Subcutaneous abdominal adipose tissue (tissue), 5 donors: Measurements from ENCODE around the gene EPAS1.

Experiments used
- H3K27ac ChIP-seq: one replicate; pipeline ENCODE4 v1.7.0; 2013; ENCODE audit warnings: low read depth, mild to moderate bottlenecking, inconsistent platforms, low read length, moderate library complexity
- H3K27me3 ChIP-seq, 5 donors: one replicate each; pipeline ENCODE4 v1.7.0; 2013; ENCODE audit warnings: low read length in 5 of 5, inconsistent platforms in 1 of 5; ENCODE audit not compliant: control insufficient read depth in 5 of 5, insufficient read depth in 4 of 5
- H3K36me3 ChIP-seq, 5 donors: one replicate each; pipeline ENCODE4 v1.7.0; 2013; ENCODE audit warnings: low read length in 5 of 5; ENCODE audit not compliant: control insufficient read depth in 5 of 5, insufficient read depth in 5 of 5
- H3K4me1 ChIP-seq, 5 donors: one replicate each; pipeline ENCODE4 v1.7.0; 2013; ENCODE audit warnings: low read length in 5 of 5, mild to moderate bottlenecking in 3 of 5, moderate library complexity in 1 of 5; ENCODE audit not compliant: control insufficient read depth in 5 of 5, insufficient read depth in 5 of 5
- H3K4me3 ChIP-seq, 5 donors: one replicate each; pipeline ENCODE4 v1.7.0; 2013; ENCODE audit warnings: low read length in 5 of 5, low read depth in 1 of 5
- H3K9ac ChIP-seq, 5 donors: one replicate each; pipeline ENCODE4 v1.7.0; 2013; ENCODE audit warnings: low read length in 5 of 5, mild to moderate bottlenecking in 4 of 5, moderate library complexity in 3 of 5
- H3K9me3 ChIP-seq, 5 donors: one replicate each; pipeline ENCODE4 v1.7.0; 2013; ENCODE audit warnings: low read length in 5 of 5; ENCODE audit not compliant: control insufficient read depth in 5 of 5
- donor health status: healthy.
- donor health status: healthy.
- donor health status: healthy.
- donor health status: healthy.
- donor health status: healthy.

The EPAS1 gene

DNA sequence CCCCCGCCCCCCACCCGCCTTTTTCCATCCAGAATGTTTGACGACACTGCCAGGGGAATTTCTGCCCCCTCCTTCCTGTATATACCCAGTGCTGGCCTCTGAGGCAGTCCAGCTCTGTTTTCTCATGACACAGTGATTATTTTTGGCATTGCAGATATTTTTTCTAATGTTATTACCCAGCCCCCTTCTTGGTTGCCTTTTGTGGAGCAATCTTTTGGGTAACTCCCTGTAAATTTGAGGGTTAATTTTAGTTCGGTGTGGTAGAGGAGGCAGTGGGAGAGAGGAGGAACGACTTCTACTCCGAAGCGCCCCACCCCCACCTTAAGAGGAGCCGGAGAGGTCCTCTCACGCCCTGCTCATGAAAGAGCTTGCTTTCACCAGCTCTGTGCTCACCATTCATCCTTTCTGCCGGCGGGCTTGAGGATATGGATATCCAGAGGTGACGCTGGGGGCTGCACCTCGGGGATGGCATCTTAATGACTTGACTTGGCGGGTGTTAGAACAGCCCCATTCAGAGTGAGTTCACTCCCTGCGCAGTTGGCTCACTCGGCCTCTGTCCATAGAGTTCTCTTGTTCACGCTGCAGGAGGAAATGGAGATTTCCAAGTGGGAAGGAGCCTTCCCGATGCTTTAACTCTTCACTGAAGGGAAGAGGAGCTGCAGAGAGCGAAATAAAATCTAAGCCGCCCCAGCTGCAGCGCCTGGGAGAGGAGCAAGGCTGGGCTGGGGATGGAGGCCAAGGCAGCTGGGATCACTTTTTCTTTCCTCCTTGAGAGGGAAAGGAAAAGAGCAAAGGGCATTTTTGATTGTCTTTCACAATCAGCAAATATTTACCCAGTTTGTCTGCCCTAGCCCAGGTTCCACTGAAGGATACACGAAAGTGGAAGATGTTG lies 38.4 kb downstream of the EPAS1 start:
- Histone ChIP-seq H3K9me3 (no peaks in the 10 kb centered on the region), H3K36me3 (no peaks in the 10 kb centered on the region), H3K9ac (peak overlapping the region; percentile 40 to 69 (median 62)), H3K4me3 (peak overlapping the region; percentile 38 to 63 (median 45)), H3K27ac (peak overlapping the region; percentile 93), H3K4me1 (peaks cover 30 to 100% (median 99%) of the 10 kb centered on the region in 5 donors), H3K27me3 (no peaks in the 10 kb centered on the region)

DNA sequence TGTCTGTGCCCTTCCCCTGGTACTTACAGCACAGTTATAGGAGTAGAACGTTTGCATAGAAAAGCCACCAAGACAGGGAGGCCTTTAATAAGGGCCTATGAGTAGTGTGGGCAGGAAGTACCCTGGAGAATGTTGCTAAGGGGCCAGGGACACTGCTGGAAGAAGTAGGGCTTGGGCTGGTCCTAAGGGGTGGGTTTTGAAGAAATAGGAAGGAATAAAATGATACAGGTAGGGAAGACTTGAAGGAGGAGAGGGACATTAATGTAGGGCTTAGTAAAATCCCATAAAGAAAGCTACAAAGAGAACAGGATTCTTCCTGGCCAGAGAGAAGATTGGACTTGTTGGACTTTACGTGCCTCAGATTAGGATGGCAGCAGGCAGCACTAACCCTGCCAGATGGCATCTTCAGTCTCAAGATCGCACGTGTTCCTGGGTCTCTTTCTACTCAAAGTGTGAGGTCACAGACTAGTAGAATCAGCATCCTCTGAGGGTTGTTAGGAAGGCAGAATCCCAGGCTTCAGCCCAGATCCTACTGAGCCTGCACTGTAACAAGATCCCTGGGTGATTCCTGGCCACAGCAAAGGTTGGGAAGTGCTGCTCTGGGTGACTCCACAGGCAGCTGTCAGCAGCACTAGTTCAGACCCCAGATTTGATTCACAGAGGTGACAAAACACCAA lies 39.2 kb downstream of the EPAS1 start:
- H3K27me3 ChIP-seq: no peaks in the 10 kb centered on the region
- no peaks in the 10 kb centered on the region for H3K9me3 ChIP-seq
- H3K36me3 ChIP-seq: no peaks in the 10 kb centered on the region
- peak overlapping the region in 3 of 5 donors; percentile 45 to 69 (median 66) for H3K9ac ChIP-seq
- H3K27ac ChIP-seq: peak overlapping the region; percentile 93
- peak overlapping the region in 1 of 5 donors; percentile 45 for H3K4me3 ChIP-seq
- H3K4me1 ChIP-seq: peaks cover 29 to 99% (median 97%) of the 10 kb centered on the region in 5 donors

DNA sequence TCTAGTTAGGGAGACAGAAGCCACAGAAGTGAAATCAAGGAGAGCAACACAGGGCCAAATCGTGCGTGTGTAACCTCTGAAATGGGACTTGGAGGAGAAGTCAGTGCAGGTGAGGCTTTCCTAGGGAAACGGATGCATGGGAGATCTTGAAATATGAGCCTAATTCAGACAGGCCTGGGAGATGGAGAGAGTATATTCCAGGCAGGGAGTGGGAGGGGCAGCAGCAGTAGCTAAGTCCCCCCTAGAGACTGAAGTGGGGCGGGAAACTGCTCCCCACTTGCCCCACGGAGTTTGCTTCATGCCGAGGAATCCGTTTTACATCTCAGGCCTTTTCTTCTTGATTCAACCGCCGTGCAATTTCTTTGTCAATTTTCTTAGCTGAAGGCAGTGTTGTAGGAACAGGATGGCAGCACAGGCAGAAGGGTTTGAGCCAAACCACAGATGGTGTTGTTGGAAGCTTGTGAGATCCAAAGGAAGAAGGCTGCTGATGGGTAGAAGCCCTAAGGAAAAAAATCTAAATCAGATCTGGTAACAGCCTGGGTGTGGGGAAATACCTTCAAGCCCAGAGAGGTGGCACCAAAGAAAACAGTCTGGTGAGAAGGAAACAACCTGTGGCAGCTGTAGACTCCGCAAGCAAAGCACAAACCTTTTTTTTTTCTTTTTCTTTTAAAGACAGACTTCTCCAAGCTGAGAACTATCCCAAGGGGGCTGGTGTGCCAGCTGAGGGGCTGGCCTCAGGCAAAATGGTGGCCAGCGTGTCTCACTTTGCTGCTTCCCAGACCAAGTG lies 40.2 kb downstream of the EPAS1 start:
- H3K4me3 ChIP-seq: no peak overlapping the region
- no peaks in the 10 kb centered on the region for H3K36me3 ChIP-seq
- H3K27me3 ChIP-seq: no peaks in the 10 kb centered on the region
- peaks cover 27 to 99% (median 96%) of the 10 kb centered on the region in 5 donors for H3K4me1 ChIP-seq
- H3K9me3 ChIP-seq: no peaks in the 10 kb centered on the region
- H3K9ac ChIP-seq: peak overlapping the region in 2 of 5 donors; percentile 15 to 25
- H3K27ac ChIP-seq: peak overlapping the region; percentile 93

DNA sequence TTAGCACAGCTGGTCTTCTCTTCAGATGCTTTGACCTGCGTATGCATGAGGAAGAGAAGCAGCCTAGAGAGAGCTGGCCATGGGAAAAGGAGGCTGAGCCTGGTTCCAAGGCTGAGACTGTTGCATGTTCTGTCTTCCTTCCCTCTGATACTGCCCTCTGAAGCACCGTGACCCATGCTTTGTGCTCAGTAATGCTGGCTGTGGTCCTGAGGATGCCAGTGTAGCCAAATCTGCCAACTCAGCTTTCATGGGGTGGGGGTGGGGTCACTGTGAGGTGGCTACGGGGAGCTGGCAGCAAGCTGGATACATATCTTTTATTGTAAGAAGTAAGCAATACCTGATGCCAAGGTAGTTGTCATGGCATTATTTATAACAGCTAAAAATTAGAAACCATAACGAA lies 41.5 kb downstream of the EPAS1 start:
- no peak overlapping the region for H3K4me3 ChIP-seq
- no peaks in the 10 kb centered on the region for H3K9me3 ChIP-seq
- no peaks in the 10 kb centered on the region for H3K27me3 ChIP-seq
- no peak overlapping the region for H3K9ac ChIP-seq
- H3K36me3 ChIP-seq: no peaks in the 10 kb centered on the region
- H3K4me1 ChIP-seq: peaks cover 22 to 97% (median 87%) of the 10 kb centered on the region in 5 donors
- H3K27ac ChIP-seq: peak overlapping the region; percentile 93

DNA sequence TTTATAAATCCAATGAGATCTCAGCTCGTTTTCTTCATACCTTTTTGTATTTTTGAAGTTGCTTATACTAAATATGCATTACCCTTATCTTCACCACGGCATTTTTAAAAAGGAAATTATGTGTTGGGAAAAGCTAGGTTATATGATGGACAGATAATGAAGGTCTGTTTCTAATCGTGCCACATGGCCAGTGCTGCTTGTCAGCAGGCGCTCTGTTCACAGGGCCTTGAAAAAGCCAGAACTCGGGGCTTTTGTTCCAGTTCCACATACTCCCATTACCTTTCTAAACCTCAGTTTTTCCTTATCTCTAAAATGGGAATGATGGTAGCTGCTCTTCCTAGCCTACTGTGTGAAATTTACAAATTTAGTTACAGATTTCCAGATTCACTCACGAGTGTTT lies 42.0 kb downstream of the EPAS1 start:
- Histone ChIP-seq H3K9ac (no peak overlapping the region), H3K4me3 (no peak overlapping the region), H3K9me3 (no peaks in the 10 kb centered on the region), H3K4me1 (peaks cover 18 to 97% (median 86%) of the 10 kb centered on the region in 5 donors), H3K36me3 (no peaks in the 10 kb centered on the region), H3K27me3 (no peaks in the 10 kb centered on the region), H3K27ac (peak overlapping the region; percentile 93)

DNA sequence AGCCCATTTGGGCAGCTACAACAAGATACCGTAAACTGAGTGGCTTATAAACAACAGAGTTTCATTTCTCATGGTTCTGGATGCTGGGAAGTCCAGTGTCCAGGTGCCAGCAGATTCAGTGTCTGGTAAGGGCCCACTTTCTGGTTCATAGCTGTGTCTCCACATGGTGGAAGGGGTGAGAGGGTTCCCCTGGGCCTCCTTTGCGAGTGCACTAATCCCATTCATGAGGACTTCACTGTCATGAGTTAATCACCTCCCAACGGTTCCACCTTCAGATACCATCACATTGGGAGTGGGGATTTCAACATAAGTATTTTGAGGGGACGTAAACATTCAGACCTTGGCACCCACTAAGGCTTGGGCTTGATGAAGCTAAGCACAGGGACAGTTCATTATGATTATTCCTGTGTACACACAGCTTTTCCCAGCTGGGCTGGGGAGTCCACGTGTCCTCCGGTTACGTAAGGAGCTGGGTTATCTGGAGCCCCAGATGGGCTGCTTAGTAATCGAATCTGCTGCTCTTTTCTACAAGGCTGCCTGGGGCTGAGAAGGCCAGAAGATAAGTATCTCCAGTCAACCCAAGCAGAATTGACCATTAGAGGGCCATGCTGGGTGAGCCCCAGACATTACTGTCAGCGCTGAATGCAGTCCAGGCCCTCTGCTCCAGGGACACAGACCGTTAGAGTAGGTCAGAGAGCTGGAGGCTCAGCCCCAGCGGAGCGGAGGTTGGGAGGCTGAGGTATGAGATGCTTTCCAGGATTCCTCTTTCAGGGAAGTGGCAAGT lies 42.7 kb downstream of the EPAS1 start:
- Histone ChIP-seq H3K9me3 (no peaks in the 10 kb centered on the region), H3K4me3 (no peak overlapping the region), H3K27me3 (no peaks in the 10 kb centered on the region), H3K9ac (peak overlapping the region in 1 of 5 donors; percentile 33), H3K36me3 (no peaks in the 10 kb centered on the region), H3K27ac (peak overlapping the region; percentile 31), H3K4me1 (peaks cover 12 to 97% (median 86%) of the 10 kb centered on the region in 5 donors)

DNA sequence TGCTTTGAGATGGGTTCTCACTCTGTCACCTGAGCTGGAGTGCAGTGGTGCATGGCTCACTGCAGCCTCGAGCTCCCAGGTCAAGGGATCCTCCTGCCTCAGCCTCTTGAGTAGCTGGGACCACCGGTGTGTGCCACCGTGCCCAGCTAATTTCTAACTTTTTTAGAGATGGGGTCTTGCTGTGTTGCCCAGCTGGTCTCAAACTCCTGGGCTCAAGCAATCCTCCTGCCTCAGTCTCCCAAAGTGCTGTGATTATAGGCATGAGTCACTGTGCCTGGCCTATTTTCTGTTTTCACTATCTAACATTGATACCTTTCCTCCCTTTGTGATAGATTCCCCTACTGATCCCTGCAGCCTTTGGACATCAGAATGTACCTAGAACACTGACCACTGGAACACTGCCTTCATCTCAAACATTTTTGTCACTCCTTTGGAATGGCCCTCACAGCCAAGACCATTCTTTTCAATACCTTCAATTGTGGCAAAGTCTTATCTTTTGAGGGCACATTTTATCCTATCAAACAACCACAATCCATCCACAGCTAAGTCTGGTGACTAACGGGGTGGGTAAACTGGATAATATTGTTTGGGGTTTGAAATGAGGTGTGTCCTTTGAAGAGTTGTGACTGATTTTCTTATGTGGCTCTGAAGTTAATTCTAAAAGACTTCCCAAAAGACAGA lies 43.7 kb downstream of the EPAS1 start:
- no peak overlapping the region for H3K27ac ChIP-seq
- no peak overlapping the region for H3K9ac ChIP-seq
- H3K27me3 ChIP-seq: no peaks in the 10 kb centered on the region
- H3K9me3 ChIP-seq: no peaks in the 10 kb centered on the region
- peaks cover 12 to 95% (median 82%) of the 10 kb centered on the region in 5 donors for H3K4me1 ChIP-seq
- no peaks in the 10 kb centered on the region for H3K36me3 ChIP-seq
- no peak overlapping the region for H3K4me3 ChIP-seq

DNA sequence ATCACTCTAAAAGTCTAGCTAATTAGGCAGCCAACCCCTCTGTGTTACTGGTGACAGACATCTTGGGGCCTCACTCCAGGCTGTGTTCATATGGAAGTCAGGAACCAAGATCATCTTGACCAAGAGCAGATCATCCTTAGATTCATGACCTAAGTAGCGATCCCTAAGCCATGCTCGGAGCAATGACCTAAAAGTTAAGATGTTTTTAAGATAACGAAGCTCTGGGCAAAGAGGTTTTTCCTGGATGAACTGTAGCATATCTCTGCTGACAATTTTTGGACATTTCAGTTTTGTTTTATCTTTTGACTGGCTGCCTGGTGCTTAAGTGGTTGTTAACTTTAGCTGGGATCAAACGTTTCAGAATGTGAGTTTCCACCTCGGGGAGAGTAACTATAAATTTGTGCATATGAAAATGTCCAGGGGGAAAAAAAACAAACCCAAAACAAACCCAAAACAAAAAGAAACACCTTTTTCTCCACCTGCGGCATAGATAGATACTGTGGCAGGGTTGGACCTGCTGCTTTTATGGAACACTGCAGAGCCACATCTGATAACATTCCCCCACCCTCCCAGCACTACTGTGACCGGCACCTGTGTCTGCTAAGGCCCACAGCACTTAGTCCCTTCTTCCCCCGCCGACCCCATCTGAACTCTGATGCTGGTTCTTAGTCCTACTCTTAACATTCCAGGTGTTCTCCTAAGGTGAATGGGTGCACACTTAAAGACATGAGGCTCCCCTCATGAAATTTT lies 45.5 kb downstream of the EPAS1 start:
- Histone ChIP-seq H3K9ac (no peak overlapping the region), H3K9me3 (no peaks in the 10 kb centered on the region), H3K4me1 (peaks cover 7 to 95% (median 74%) of the 10 kb centered on the region in 5 donors), H3K4me3 (no peak overlapping the region), H3K27ac (no peak overlapping the region), H3K27me3 (no peaks in the 10 kb centered on the region), H3K36me3 (peaks cover 0 to 13% (median 12%) of the 10 kb centered on the region in 5 donors)
